Activated CD4-positive, alpha-beta T cell treated with anti-CD3 and anti-CD28 coated beads for 48 hours (primary cell): ENCODE results near the gene PBX1.

Experiments used
- DNase-seq: peaks from one replicate; pipeline ENCODE4 v3.0.0-alpha.2; 2020

PBX1 gene

GRCh38 chr1:164622068-164622845 is 63.3 kb downstream of the PBX1 start:
- no peak for DNase-seq

- no peak for DNase-seq
Observed at GRCh38 chr1:164623805-164624204, 64.8 kb downstream of the PBX1 start.

GRCh38 chr1:164624400-164624799 is 65.4 kb downstream of the PBX1 start:
- no peak for DNase-seq

GRCh38 chr1:164625004-164625617 is 66.1 kb downstream of the PBX1 start:
- no peak for DNase-seq

- DNase-seq = no peak
Observed at GRCh38 chr1:164628772-164629171, 69.8 kb downstream of the PBX1 start.

GRCh38 chr1:164629971-164630370 is 71.0 kb downstream of the PBX1 start:
- DNase-seq = no peak

- DNase-seq = no peak
Observed at GRCh38 chr1:164630626-164631396, 71.8 kb downstream of the PBX1 start.

GRCh38 chr1:164631751-164632150 is 72.8 kb downstream of the PBX1 start:
- no peak for DNase-seq

GRCh38 chr1:164633997-164634396 is 75.0 kb downstream of the PBX1 start:
- no peak for DNase-seq

GRCh38 chr1:164635059-164635802 is 76.2 kb downstream of the PBX1 start:
- DNase-seq = no peak

- DNase-seq = no peak
Observed at GRCh38 chr1:164635803-164636731, 77.1 kb downstream of the PBX1 start.

- DNase-seq = no peak
Observed at GRCh38 chr1:164636757-164637156, 77.8 kb downstream of the PBX1 start.

- no peak for DNase-seq
Observed at GRCh38 chr1:164637461-164638375, 78.7 kb downstream of the PBX1 start.

GRCh38 chr1:164638492-164639202 is 79.7 kb downstream of the PBX1 start:
- DNase-seq = no peak

GRCh38 chr1:164640686-164641352 is 81.8 kb downstream of the PBX1 start:
- DNase-seq = no peak

GRCh38 chr1:164641353-164641730 is 82.4 kb downstream of the PBX1 start:
- DNase-seq = no peak

GRCh38 chr1:164643018-164643417 is 84.0 kb downstream of the PBX1 start:
- DNase-seq = no peak

GRCh38 chr1:164644268-164644667 is 85.3 kb downstream of the PBX1 start:
- DNase-seq = no peak

GRCh38 chr1:164644774-164645644 is 86.0 kb downstream of the PBX1 start:
- DNase-seq = no peak
